NOMO-1 treated with DMSO at 0.1 percent for 48 hours (cell line): ENCODE data around the gene IRF4.
"Not testable (repeated sequence)": the region's sequence is repeated elsewhere in the genome, so short reads cannot be mapped to it uniquely, and the experiment has no call there.

Source experiments
- DNase-seq: peaks from one replicate; lab custom pipeline; 2025; ENCODE audit not compliant: unreplicated experiment; lab: John Stamatoyannopoulos, UW

The IRF4 gene

DNA sequence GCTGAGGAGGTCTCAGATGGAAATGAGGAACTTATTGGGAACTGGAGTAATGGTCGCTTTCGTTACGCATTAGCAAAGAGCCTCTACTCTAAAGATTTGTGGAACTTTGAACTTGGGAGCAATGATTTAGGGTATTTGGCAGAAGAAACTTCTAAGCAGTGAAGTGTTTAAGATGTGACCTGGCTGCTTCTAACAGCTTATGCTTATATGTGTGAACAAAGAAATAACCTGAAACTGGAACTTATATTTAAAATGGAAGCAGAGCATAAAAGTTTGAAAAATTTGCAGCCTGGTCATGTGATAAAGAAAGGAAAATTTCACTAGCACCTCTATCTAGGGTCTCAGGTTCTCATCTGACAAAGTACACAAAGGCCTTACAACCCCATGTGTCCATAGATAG lies 23.5 kb downstream of the IRF4 start:
- DNase-seq, result no peak

DNA sequence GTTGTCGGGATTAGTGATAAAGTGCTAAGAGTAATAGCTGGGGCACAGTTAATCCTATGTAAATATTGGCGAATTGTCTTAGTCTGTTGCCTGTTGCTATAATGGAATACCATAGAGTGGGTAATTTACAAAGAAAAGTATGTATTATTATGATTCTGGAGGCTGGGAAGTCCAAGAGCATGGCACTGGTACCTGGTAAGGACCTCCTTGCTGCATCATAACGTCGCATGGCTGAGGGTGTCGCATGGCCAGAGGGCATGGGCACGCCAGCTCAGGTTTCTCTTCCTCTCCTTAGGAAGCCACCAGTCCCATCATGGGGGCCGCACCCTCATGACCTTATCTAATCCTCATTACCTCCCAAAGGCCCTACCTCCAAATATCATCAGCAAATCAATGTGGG lies 29.7 kb downstream of the IRF4 start:
- DNase-seq, result no peak

DNA sequence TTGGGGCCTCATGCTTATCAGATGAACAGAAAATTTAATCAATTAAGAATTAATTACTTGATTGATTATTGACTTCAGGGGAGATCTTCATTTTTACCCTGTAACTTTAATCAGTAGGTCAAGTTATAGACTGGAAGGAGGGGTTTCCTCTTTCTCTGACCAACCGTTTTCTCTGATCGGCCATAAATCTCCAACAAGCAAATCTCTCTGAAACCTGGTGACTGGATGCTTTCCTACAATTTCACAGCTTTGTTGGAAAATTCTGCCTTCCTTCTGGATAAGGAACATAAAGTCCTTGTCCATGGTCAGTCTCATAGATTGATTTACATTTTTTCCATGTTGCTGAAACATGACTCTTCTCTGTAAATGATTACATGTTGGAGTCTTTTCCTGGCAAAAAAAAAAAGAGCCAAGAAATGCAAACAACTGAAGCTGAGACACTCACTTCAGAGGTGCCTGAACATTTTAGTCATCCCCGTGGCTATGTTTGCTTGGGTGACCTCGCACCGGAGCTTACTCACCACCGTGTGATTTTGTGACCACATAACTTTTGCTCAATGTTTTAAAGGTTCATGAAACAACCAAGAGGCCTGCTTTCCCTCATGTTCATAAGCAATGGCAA lies 31.0 kb downstream of the IRF4 start:
- DNase-seq, result peak; percentile 65

DNA sequence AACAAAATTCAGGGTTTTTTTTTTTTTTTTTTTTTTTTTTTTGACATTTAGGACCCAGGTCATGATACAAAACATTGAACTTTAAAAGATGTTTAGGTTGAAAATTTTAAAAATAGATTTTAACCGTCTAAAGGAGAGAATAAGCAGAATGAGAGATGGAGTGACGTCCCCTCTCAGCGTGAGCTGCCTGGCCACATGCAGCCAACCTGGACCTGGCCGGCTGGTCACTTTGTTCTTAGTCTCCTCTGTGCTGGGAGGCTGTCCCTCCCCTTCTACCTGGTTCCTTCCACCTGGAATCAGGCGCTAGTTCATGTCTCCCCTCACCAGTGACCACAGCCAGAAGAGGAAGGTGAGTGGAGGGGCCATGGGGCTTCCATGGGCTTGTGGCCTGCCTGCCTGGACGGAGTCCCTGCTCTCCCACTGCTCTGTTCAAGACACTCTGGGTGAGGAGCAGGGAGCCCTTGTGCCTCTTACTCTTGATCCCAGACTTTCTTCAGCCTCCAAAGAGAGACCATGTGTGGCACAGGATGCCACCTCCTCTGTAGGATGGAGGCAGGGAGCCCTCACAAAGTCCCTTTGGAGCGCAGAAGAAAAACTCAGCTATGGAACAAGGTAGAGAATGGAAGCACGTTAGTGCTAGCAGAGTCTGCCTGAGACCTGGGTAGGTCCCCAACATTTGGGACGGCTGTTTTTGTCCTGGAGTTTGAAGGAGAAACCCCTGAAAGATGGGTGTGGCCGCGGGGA lies 31.7 kb downstream of the IRF4 start:
- DNase-seq, result no peak

DNA sequence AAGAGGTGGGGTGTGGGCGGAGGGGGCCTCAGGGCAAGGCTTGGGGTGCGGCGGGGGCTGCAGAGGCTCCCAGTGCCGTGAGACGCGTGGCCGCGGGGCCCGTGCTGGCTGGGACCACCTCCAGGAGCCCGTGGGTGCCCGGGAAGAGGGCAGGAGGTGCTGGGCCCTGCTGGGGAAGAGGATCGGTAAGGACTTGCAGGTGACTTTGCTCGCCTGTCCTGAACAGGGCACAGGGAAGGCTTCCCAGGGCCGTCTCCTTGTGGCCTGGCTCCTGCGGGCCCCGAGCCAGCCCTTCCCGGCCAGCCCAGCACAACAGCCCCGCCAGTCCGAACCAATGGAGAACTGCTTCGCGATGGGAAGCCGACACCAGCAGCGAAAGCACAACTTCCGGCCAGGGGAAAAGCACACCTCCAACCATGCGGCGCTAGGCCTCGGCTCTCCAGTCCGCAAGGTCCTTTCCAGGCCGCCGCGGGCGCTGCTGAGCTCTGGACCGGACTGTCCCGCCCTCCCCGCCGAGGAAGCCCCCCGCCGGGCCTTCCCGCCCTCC lies 32.3 kb downstream of the IRF4 start:
- no peak for DNase-seq

DNA sequence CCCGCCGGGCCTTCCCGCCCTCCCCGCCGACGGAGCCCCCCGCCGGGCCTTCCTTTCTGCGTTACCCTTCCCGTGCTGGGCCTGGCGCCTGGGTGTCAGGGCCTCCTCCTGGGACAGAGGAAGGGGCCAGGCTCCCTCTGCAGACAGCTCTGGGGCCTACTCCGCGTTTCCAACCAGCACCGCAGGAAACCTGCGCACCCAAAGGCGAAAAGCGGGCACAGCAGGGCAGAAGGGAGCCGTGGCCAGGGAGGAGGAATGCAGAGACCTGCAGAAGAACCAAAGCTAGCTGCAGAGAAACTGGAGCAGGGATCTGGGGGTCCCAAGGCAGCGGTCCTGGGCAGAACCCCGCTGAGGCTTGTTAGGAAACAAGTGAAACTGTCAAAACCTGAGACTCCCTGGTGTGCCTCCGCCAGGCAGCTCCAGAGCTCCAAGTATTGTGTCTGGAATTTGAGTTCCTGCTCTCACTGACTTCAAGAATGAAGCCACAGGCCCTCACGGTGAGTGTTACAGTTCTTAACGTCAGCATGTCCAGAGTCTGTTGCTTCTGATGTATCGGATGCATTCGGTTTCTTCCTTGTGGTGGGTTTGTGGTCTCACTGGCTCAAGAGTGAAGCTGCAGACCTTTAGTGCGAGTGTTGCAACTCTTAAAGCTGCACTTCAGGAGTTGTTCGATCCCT lies 33.3 kb downstream of the IRF4 start:
- no peak for DNase-seq

DNA sequence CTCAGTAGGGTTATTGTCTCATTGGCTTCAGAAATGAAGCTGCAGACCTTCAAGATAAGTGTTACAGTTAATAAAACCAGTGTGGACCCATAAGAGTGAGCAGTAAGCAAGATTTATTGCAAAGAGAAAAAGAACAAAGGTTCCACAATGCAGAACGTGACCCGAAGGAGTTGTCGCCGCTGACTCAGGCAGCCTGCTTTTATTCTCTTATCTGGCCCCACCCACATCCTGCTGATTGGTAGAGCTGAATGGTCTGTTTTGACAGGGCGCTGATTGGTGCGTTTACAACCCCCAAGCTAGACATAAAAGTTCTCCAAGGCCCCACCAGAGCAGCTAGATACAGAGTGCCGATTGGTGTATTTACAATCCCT lies 33.9 kb downstream of the IRF4 start:
- not testable (repeated sequence) for DNase-seq

DNA sequence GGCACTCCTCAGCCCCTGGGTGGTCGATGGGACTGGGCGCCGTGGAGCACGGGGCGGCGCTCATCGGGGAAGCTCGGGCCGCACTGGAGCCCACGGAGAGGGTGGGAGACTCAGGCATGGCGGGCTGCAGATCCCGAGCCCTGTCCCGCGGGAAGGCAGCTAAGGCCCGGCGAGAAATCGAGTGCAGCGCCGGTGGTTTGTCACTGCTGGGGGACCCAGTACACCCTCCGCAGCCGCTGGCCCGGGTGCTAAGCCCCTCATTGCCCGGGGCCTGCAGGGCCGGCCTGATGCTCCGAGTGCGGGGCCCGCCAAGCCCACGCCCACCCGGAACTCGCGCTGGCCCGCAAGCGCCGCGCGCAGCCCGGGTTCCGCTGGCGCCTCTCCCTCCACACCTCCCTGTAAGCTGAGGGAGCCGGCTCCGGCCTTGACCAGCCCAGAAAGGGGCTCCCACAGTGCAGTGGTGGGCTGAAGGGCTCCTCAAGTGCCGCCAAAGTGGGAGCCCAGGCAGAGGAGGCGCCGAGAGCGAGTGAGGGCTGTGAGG lies 34.7 kb downstream of the IRF4 start:
- not testable (repeated sequence) for DNase-seq

DNA sequence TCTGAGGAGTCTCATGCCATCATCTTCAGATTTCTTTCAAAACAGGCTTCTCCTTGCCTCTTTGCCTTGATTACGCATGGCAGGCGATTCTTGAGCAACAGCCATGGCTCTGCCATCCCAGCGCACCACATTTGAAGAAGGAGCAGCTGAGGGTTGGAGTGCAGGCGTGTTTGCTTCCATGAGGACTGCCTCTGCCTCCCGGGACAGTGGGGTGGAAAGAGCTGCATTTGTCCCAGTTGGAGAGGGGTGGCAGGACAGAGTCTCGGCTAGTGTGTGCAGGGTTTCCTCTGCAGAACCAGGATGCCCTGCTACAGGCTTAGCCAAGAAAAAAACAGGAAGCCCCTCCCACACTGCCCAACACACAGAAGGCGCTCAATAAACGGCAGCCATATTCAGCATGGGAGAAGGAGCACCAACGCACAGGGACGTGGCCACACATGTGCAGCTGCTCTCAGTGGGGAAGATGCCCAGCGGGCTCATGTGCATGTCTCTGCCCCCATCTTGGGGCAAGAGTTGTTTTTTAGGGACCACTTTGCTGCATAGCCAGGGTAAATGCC lies 36.6 kb downstream of the IRF4 start:
- DNase-seq, result no peak

DNA sequence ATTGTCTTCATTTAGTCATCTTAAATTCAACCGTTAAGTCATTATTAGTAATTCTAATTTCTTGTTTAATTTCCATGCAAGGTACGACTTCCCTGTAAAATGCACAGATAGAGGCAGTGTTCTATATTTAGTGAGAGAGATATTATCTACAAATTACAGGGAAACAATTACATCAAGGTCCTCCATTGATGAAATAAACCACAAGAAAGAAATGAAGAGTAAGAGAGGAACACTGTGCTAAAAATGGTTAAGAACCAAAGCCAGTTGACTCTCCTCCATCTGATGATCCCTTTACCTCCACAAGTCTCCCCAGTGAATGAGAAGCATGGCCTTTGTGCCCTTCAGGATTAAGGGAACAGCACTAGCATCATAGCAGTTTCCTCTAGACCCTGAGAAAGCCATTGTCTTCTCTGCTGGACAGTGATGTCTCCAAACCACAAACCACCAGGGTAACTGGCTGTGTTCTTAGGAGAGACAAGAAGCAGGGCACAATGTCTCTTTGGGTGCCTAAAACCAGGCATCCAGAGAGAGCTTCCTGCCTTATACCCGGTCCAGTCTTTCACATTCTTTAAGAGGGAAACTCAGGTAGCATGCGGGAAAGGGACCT lies 38.1 kb downstream of the IRF4 start:
- DNase-seq, result peak; percentile 41

DNA sequence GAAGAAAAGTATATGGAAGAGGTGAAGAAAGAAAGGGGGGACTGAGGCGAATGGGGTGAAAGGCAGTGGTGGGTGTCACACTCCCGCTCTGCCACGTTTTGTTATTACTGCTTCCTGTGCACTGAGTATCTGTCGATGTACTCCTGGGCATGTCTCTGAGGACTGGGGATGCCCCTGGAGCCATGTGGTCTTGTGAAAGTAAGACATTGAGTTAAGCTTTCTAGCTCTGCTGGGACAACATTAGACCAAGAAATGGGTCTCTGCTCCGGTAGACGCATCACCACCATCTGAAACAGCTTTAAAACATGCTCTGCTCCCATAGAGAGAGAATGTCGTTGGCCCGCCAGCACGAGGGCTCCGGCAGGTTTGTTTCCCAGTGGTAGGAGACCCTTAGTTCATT lies 40.0 kb downstream of the IRF4 start:
- DNase-seq, result no peak

DNA sequence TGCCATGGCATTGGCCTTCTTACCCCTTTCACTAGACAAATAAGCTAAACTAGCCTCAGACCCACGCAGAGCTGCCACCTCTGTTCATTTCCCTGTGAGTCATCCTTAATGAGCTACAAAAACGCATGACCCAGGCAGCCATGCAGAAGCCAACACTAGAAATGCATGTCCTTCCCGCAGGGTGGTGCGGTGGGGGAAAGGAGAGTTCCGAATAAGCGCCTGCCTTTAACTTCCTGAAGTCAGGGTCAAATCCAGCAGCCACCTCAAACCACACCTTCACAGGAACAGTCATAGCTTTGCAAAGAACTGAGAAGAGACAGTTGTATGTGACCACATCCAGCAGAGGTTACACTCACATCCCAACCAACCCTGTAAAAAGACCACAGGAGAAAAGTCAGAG lies 40.4 kb downstream of the IRF4 start:
- no peak for DNase-seq

DNA sequence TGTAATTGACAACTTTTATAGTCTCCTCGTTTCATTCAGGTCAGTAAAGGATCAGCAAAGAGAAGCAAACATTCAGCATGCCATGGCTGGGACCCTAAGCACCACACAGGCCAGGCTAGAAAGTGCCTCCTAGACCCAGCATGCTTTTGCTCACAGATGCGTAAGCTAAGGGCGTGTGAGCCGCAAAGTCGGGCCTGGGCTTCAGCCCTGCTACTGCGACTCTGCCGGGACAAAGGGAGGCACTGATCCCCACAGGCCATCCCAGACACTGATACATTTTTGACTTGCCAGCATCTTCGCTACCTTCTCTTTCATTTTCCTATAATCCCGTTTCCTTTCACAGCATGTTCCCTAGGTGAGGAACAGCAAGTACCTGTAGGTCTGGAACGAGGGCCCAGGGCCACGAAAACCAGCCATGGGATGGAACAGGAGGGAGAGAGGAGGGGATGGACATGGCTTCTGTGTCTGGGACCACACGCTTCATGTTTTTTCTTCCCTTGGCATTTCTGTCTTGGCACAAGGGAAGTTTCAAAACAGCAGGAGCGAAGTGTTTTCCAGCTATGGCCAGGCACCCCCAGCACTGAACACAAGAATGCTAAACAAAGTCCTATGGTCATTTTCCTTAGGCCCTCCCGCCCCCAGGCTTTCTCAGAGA lies 42.6 kb downstream of the IRF4 start:
- DNase-seq, result no peak

DNA sequence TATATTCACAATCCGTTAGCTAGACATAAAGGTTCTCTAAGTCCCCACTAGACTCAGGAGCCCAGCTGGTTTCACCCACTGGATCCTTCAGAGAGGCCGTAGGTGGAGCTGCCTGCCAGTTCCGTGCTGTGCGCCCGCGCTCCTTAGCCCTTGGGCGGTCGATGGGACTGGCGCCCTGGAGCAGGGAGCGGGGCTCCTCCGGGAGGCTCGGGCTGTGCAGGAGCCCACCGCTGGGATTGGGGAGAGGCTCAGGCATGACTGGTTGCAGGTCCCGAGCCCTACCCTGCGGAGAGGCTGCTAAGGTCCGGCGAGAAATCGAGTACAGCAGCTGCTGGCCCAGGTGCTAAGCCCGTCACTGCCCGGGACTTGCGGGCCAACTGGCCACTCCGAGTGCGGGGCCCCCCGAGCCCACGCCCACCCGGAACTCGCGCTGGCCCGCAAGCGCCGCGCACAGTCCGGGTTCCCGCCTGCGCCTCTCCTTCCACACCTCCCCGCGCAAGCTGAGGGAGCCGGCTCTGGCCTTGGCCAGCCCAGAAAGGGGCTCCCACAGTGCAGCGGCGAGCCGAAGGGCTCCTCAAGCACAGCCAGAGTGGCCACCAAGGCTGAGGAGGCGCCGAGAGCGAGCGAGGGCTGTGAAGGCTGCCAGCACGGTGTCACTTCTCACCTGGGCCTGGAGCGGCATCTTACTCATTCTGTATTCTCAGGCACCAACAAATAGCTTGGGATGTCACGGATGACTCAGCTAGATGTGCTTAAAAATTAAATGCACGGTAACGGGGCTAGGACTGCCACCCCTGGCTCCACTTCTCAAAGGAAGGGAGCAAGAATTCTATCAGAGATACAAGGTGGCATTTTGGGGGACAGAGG lies 44.1 kb downstream of the IRF4 start:
- DNase-seq, result no peak

DNA sequence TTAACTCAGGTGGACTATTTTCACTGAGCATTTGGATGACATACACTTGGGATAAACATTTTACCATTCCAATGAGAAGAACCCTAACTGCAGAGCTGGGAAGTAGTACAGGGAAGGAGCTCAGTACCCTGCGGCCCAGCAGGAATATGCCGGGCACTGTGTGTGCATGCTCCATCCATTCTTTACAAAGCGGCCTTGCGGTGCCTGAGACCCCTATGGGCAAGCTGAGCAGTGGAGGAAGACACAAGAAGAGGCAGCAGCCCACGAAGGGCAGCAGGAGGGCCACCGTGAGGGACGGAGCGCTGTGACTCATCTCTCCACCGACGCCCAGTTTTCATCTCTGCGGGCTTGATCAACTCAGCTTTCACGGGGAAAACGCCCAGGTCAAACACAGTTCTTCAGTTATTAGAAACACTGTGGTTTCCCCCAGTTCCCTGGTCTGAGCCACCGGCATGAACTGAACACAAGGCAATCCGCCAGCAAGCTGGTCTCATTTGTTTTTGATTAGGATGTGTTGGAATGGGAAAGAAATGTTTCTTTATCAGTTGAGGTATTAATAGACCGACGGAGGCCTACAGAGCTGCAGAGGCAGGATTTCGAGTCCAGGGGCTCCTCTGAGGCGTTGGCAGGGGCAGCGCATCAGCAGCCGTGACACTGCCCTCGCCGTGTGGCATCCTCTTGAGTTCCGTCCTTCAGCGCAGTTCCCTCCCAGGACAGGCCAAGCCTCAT lies 44.9 kb downstream of the IRF4 start:
- no peak for DNase-seq

DNA sequence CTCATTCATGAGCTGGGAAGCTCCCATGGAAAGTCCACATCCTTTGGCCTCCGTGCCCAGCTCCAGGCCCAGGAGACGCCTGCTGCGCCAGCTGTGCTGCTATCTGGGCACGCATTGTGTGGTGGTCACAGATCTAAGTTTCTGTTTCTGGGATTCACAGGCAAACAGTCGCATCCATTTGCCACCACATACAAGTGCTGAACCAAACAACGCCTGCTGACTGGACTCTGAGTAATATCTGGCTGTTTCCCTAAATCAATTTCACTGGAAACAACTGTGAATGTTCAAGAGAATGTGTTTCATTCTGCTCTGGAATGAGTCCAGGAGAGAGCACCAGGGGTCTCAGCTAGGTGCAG lies 45.5 kb downstream of the IRF4 start:
- DNase-seq, result no peak

DNA sequence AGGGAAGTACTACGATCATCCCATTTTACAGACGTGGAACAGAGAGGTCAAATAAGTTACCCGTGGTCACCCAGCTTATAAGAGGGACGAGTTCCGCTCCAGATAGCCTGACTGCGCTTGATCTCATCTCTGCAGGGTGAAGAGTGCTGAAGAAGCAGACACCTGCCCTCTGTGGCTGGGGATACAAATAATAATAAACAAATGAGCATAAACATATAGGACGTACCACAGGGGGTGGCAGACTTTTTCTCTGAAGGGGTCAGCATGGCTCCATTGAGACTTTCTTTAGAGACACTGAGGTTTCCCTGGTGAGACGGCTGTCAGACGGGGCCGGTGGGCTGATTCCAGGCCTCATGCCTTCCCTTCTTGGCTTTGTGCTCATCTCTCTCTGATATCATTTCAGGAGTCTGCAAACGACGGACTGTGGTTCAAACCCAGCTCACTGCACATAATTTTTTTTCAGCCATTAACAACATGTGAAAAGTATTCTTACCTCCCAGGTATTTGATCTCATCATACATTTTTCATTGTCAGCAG lies 47.1 kb downstream of the IRF4 start:
- no peak for DNase-seq

DNA sequence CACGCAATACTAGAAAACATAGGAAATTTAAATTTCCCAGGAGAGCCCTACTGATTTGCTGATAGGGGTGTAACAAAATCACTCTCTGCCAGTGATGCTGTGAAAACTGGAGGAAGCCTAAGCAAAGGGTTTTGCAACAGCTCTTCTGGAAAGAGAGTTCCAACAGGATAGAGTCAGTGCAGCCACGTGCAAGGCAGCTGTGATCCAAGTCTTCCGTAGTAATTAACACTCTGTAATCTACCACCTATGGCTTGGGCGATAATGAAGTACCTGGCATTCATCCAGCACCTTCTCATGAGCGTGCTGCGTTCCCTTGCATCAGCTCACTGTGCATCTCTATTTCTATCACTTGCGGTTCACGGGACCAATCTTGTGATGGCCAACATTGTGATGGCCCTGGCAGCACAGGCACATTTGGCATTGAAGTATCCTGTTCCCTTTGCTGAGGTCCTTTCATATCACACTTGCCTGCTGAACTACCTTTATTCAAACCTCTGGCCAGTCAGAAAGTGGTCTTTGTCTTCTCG lies 48.2 kb downstream of the IRF4 start:
- no peak for DNase-seq
